Measurements from ENCODE around the gene KLHL22. TPM values are rescaled to one million over a fixed set of nuclear protein-coding genes. Genes with fewer than 3 reads are reported as not detected.

Gene KLHL22
- total and polyA plus RNA-seq, 2 of the 4 experiments (the other 2 are of a cell fraction) = 27.1 to 30.1 TPM

DNA sequence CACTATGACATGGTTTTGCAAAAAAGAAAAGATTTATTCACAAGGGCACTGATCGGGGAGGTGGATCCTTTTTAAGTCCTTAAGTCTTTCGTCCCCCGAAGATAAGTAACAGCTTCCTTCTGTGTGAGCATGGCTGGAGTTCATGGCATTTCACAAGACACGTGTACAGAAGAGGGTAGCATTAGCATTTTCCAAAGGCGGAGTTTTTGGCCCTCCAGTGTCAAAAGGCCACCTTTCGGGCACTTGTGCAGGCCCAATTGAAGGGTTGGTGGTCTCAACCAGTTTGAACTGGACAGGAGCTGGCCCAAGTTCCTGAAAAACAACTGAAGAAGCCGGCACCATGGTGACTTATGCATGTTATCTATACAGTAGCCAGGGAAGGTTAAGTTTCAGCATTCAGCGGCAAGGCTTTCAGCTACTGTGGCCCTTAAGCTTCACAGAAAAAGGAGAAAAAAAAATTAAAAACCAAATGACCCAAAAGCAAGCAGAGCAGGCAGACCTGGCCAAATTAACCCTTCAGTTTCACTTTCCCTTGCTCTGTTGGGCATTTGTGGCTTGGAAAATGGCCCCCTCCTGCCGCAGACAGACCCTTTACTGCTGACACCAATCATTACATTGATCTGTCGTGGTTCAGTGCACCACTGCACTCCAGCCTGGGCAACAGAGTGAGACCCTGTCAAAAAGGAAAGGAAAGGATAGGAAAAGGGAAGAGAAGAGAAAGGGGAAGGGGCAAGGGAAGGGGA, 83.0 kb downstream of the KLHL22 start:
- Histone ChIP-seq H4K20me1 (ENCODE audit: insufficient read depth, low read length) (no peaks in the 10 kb centered on the region), H2AK5ac (ENCODE audit: low read depth, low read length) (no peak overlapping the region), H3K27me3 (ENCODE audit: control insufficient read depth, insufficient read depth, low read length) (no peaks in the 10 kb centered on the region), H2BK15ac (ENCODE audit: low read depth, low read length) (no peak overlapping the region), H3K56ac (ENCODE audit: extremely low read depth, insufficient read depth, low read length) (no peak overlapping the region), H3K4ac (ENCODE audit: low read depth, low read length) (no peak overlapping the region), H4K5ac (ENCODE audit: low read depth, low read length) (no peak overlapping the region), H3K79me1 (ENCODE audit: low read depth in 1 of 2, low read length in 2 of 2) (no peaks in the 10 kb centered on the region), H3K4me2 (ENCODE audit: low read depth, low read length) (no peak overlapping the region), H3K36me3 (ENCODE audit: control insufficient read depth, insufficient read depth, low read length) (0 out of 2 replicates have a peak, but pooled peaks cover 1% of the 10 kb centered on the region), H2BK5ac (ENCODE audit: low read depth, low read length, poor library complexity, severe bottlenecking) (no peak overlapping the region), H4K91ac (ENCODE audit: insufficient read depth, low read depth, low read length) (no peak overlapping the region), H2AK9ac (replicated peaks; ENCODE audit: low read depth, low read length, poor library complexity) (peak overlapping the region; percentile 65), H3K14ac (replicated peaks; ENCODE audit: low read depth, low read length) (no peak overlapping the region; the same call in 1 of the 2 replicates), H3K23ac (ENCODE audit: low read depth, low read length) (no peak overlapping the region), H3K27ac (ENCODE audit: insufficient read depth, low read length) (no peak overlapping the region), H2BK20ac (ENCODE audit: low read depth, low read length) (no peak overlapping the region), H2BK120ac (ENCODE audit: low read depth, low read length) (no peak overlapping the region), H3K18ac (ENCODE audit: low read depth, low read length) (no peak overlapping the region), H3K9me3 (ENCODE audit: control insufficient read depth, insufficient read depth, low read length) (no peaks in the 10 kb centered on the region), H3K9ac (ENCODE audit: low read depth, low read length) (no peak overlapping the region), H3K9me1 (ENCODE audit: insufficient read depth, low read length) (no peaks in the 10 kb centered on the region), H3K4me3 (ENCODE audit: insufficient read depth, low read depth, low read length) (no peak overlapping the region), H3K4me1 (ENCODE audit: control insufficient read depth, insufficient read depth, low read length) (no peaks in the 10 kb centered on the region), H4K8ac (ENCODE audit: low read depth in 2 of 2, low read length in 2 of 2) (no peak overlapping the region), H2AFZ (replicated peaks; ENCODE audit: low read length, poor library complexity) (peak overlapping the region; percentile 51)
- CTCF ChIA-PET = no interaction called here
- no TSS peak for BruUV-seq (replicated peaks)
- WGBS, 2 experiments (ENCODE audit: extremely low coverage in 2 of 2, insufficient read length in 1 of 2) = 57% methylated on average over 5 of the region's 10 CpGs; no CpG with 5 or more reads in 1 of the 2 experiments
- intact Hi-C loops (cut with micrococcal nuclease) = no loop called here
- in situ Hi-C loops (cut with MboI; ENCODE audit: low sequenced_read_pairs) = loop anchor here (10.0 kb wide), 1 partner anchor 52 kb away; no protein-coding TSS in a partner anchor
- TF ChIP-seq RCOR1 (IDR thresholded peaks at IDR 0.05; ENCODE audit: insufficient replicate concordance, low read length) = no peak
- TF ChIP-seq RAD21 (IDR thresholded peaks at IDR 0.05; ENCODE audit: low read length) = no peak
- TF ChIP-seq SMC3 (IDR thresholded peaks at IDR 0.05; ENCODE audit: low read depth, low read length) = no peak
- TF ChIP-seq, protein P1, sequence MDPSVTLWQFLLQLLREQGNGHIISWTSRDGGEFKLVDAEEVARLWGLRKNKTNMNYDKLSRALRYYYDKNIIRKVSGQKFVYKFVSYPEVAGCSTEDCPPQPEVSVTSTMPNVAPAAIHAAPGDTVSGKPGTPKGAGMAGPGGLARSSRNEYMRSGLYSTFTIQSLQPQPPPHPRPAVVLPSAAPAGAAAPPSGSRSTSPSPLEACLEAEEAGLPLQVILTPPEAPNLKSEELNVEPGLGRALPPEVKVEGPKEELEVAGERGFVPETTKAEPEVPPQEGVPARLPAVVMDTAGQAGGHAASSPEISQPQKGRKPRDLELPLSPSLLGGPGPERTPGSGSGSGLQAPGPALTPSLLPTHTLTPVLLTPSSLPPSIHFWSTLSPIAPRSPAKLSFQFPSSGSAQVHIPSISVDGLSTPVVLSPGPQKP (IDR thresholded peaks at IDR 0.05; ENCODE audit: borderline replicate concordance, low read depth, low read length) = no peak
- TF ChIP-seq BHLHE40 (IDR thresholded peaks at IDR 0.05; ENCODE audit: low read depth, low read length) = no peak
- no peak for TF ChIP-seq POLR2A (IDR thresholded peaks at IDR 0.05; ENCODE audit: low read depth, low read length)
- TF ChIP-seq CEBPB (IDR thresholded peaks at IDR 0.05; ENCODE audit: low read depth, low read length) = no peak
- no peak for TF ChIP-seq MXI1 (IDR thresholded peaks at IDR 0.05; ENCODE audit: borderline replicate concordance, low read depth, low read length)
- TF ChIP-seq, protein P2, sequence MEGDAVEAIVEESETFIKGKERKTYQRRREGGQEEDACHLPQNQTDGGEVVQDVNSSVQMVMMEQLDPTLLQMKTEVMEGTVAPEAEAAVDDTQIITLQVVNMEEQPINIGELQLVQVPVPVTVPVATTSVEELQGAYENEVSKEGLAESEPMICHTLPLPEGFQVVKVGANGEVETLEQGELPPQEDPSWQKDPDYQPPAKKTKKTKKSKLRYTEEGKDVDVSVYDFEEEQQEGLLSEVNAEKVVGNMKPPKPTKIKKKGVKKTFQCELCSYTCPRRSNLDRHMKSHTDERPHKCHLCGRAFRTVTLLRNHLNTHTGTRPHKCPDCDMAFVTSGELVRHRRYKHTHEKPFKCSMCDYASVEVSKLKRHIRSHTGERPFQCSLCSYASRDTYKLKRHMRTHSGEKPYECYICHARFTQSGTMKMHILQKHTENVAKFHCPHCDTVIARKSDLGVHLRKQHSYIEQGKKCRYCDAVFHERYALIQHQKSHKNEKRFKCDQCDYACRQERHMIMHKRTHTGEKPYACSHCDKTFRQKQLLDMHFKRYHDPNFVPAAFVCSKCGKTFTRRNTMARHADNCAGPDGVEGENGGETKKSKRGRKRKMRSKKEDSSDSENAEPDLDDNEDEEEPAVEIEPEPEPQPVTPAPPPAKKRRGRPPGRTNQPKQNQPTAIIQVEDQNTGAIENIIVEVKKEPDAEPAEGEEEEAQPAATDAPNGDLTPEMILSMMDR (conservative IDR thresholded peaks at IDR 0.05; ENCODE audit: low read depth, low read length) = no peak
- TF ChIP-seq NFE2L2 (IDR thresholded peaks at IDR 0.05; ENCODE audit: low read depth, low read length) = no peak
- no peak for TF ChIP-seq MAFK (IDR thresholded peaks at IDR 0.05; ENCODE audit: low read depth, low read length)
- TF ChIP-seq, protein P3, sequence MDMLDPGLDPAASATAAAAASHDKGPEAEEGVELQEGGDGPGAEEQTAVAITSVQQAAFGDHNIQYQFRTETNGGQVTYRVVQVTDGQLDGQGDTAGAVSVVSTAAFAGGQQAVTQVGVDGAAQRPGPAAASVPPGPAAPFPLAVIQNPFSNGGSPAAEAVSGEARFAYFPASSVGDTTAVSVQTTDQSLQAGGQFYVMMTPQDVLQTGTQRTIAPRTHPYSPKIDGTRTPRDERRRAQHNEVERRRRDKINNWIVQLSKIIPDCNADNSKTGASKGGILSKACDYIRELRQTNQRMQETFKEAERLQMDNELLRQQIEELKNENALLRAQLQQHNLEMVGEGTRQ (IDR thresholded peaks at IDR 0.05; ENCODE audit: low read depth, low read length) = no peak
- TF ChIP-seq CHD1 (IDR thresholded peaks at IDR 0.05; ENCODE audit: low read depth, low read length) = no peak
- TF ChIP-seq MAZ (IDR thresholded peaks at IDR 0.05; ENCODE audit: borderline replicate concordance, low read depth, low read length) = no peak
- no peak for TF ChIP-seq FOS (IDR thresholded peaks at IDR 0.05; ENCODE audit: low read depth, low read length)
- no peak for TF ChIP-seq RFX5 (IDR thresholded peaks at IDR 0.05; ENCODE audit: low read depth, low read length)
- DNase-seq (no peak), ATAC-seq (ENCODE audit: low read depth) (no peak)
- dilution Hi-C loops (cut with HindIII; ENCODE audit: low sequenced_read_pairs, unreplicated experiment) = no loop called here
- POLR2A ChIA-PET (ENCODE audit: unreplicated experiment) = no interaction called here

Data from IMR-90 (cell line).